Measurements from ENCODE around the gene KRT2.

DNA sequence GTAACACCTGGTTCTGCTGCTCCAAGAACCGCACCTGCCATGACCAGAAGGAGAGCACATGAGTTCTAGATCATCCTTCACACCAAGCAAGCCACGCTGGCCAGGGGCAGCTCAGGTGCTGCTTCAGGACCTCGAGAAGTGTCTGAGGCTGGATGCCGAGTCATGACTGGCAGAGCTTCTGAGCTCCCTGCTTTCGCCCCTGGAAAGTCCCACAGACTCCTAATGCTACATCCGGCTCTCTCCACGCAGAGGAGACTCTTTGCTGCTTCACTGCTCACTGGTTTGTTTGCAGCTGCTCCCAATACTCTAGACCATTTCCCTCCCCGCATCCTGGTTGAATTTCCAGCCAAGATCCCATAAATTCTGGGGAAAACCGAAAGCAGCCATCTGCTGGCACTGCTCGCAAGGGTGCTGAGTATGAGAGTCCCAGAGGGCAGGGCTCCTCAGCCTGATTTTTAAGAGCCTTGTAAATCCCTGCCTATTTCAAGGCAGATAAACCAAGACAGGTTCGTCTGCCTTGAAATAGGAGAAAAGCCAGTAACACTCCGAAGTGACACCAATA lies 1.4 kb downstream of the KRT2 start:
- TF ChIP-seq POLR2A (IDR thresholded peaks at IDR 0.05; ENCODE audit: low read depth, low read length) (no peak), FOS (IDR thresholded peaks at IDR 0.05; ENCODE audit: low read depth, low read length) (no peak), CTCF (conservative IDR thresholded peaks at IDR 0.05; ENCODE audit: low read depth, low read length) (no peak), BHLHE40 (IDR thresholded peaks at IDR 0.05; ENCODE audit: low read depth, low read length) (no peak), USF2 (IDR thresholded peaks at IDR 0.05; ENCODE audit: low read depth, low read length) (no peak), MAZ (IDR thresholded peaks at IDR 0.05; ENCODE audit: borderline replicate concordance, low read depth, low read length) (no peak), RFX5 (IDR thresholded peaks at IDR 0.05; ENCODE audit: low read depth, low read length) (no peak), CHD1 (IDR thresholded peaks at IDR 0.05; ENCODE audit: low read depth, low read length) (no peak)
- TF ChIP-seq, protein P1, sequence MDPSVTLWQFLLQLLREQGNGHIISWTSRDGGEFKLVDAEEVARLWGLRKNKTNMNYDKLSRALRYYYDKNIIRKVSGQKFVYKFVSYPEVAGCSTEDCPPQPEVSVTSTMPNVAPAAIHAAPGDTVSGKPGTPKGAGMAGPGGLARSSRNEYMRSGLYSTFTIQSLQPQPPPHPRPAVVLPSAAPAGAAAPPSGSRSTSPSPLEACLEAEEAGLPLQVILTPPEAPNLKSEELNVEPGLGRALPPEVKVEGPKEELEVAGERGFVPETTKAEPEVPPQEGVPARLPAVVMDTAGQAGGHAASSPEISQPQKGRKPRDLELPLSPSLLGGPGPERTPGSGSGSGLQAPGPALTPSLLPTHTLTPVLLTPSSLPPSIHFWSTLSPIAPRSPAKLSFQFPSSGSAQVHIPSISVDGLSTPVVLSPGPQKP (IDR thresholded peaks at IDR 0.05; ENCODE audit: borderline replicate concordance, low read depth, low read length) = no peak

All from IMR-90 (cell line).